Sigmoid colon (tissue), 4 donors: Measurements from ENCODE around the gene ARHGEF28.

ENCODE experiments used
- EP300 ChIP-seq, 4 donors: sonication (generic); formaldehyde crosslinking; IDR thresholded peaks; one replicate each; pipeline ENCODE4 v1.6.1; 2017; ENCODE audit warnings: antibody characterized with exemption in 4 of 4
- POLR2A ChIP-seq, 2 donors: fragments of 450-650 bp; IDR thresholded peaks; one replicate each; pipeline ENCODE4 v1.6.1; 2016; ENCODE audit warnings: antibody characterized with exemption in 2 of 2, mild to moderate bottlenecking in 2 of 2, moderate library complexity in 2 of 2
- POLR2AphosphoS5 ChIP-seq, 4 donors: sonication (generic); formaldehyde crosslinking; IDR thresholded peaks; one replicate each; pipeline ENCODE4 v1.6.1; 2017; ENCODE audit warnings: antibody characterized with exemption in 4 of 4
- TF ChIP-seq, protein P1 (sequence below), 4 experiments: fragments of 450-650 bp in 3 of 4; fragments of 200-600 bp in 1 of 4; IDR thresholded peaks; one replicate each; pipeline ENCODE4 v1.5.1; 2016 to 2019; ENCODE audit warnings: antibody characterized with exemption in 4 of 4, mild to moderate bottlenecking in 3 of 4, moderate library complexity in 2 of 4

DNA sequence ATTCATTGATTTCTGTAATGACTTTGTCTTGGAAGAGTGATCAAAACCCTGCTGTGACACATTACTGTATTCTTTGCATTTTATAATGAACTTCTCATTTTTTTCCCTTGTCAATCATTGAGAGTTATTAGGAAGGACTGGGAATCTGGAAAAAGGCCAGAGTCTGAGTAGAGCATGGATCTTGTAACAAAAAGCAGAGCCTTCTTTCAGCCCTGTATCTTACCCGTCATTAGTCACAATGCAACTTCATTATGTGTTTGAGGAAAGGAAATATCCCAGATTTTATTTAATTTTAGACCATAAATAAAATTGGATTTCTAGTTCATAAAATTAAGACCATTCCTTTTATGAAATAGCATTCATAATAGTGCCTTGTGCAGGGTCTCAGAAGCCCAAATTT is 131.4 kb downstream of the ARHGEF28 start:
- TF ChIP-seq POLR2A (IDR thresholded peaks at IDR 0.05) (no peak), POLR2AphosphoS5 (IDR thresholded peaks at IDR 0.05) (no peak), EP300 (IDR thresholded peaks at IDR 0.05) (no peak)
- TF ChIP-seq, protein P1, sequence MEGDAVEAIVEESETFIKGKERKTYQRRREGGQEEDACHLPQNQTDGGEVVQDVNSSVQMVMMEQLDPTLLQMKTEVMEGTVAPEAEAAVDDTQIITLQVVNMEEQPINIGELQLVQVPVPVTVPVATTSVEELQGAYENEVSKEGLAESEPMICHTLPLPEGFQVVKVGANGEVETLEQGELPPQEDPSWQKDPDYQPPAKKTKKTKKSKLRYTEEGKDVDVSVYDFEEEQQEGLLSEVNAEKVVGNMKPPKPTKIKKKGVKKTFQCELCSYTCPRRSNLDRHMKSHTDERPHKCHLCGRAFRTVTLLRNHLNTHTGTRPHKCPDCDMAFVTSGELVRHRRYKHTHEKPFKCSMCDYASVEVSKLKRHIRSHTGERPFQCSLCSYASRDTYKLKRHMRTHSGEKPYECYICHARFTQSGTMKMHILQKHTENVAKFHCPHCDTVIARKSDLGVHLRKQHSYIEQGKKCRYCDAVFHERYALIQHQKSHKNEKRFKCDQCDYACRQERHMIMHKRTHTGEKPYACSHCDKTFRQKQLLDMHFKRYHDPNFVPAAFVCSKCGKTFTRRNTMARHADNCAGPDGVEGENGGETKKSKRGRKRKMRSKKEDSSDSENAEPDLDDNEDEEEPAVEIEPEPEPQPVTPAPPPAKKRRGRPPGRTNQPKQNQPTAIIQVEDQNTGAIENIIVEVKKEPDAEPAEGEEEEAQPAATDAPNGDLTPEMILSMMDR (IDR thresholded peaks at IDR 0.05), result no peak
